GM18861 (cell line): Measurements from ENCODE around the gene PTH2R.
"Not testable (repeated sequence)": the region's sequence is repeated elsewhere in the genome, so short reads cannot be mapped to it uniquely, and the experiment has no call there.

Source experiments
- ATAC-seq: cut with Tn5 transposase; IDR thresholded peaks from one replicate; pipeline ENCODE4 v1.9.1; 2021; ENCODE audit not compliant: unreplicated experiment

The PTH2R gene, protein sequence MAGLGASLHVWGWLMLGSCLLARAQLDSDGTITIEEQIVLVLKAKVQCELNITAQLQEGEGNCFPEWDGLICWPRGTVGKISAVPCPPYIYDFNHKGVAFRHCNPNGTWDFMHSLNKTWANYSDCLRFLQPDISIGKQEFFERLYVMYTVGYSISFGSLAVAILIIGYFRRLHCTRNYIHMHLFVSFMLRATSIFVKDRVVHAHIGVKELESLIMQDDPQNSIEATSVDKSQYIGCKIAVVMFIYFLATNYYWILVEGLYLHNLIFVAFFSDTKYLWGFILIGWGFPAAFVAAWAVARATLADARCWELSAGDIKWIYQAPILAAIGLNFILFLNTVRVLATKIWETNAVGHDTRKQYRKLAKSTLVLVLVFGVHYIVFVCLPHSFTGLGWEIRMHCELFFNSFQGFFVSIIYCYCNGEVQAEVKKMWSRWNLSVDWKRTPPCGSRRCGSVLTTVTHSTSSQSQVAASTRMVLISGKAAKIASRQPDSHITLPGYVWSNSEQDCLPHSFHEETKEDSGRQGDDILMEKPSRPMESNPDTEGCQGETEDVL

DNA sequence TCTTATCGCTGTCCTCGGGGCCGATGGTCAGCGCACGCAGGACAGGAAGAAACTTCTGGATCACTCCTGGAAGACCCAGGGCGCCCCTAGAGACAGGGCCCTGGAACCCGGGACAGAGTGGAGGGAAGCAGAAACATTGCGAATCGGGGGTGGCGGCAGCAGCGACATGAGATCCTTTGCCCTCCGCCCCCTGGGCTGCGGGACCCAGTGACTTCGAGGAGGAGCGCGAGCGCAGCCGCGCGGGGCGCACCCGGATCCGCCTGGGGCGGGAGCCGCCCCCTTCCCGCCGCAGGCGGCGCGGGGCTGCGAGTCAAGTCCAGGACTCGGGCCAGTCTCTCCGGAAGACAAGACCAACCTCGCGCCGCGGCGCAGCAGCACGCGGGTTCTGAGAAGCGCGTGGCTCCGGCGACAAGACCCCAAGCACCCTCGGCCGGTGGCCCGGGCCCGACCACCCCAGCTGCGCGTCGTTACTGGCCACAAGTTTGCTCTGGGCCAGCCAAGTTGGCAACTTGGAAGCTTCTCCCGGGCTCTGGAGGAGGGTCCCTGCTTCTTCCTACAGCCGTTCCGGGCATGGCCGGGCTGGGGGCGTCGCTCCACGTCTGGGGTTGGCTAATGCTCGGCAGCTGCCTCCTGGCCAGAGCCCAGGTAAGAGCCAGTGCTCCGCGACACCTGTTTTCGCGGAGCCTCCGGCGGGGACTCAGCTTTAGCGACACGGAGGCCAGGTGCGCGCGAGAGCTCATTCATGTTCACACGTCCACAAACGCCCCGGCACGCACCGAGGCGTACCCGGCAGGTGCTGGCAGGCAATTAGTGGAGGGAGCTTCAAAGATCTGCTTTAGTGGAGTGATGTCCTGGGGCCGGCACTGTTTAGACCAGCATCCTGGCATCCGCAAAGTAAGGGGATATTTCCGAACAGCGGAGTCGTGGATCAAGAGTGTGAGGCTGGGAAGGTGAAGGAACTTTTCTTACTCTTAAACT is at the start of gene PTH2R:
Gene PTH2R (plus strand): TSS at position 319 of the 978 bp plus-strand sequence. CDS start 252 bp downstream, at position 571.
- ATAC-seq, result no peak

DNA sequence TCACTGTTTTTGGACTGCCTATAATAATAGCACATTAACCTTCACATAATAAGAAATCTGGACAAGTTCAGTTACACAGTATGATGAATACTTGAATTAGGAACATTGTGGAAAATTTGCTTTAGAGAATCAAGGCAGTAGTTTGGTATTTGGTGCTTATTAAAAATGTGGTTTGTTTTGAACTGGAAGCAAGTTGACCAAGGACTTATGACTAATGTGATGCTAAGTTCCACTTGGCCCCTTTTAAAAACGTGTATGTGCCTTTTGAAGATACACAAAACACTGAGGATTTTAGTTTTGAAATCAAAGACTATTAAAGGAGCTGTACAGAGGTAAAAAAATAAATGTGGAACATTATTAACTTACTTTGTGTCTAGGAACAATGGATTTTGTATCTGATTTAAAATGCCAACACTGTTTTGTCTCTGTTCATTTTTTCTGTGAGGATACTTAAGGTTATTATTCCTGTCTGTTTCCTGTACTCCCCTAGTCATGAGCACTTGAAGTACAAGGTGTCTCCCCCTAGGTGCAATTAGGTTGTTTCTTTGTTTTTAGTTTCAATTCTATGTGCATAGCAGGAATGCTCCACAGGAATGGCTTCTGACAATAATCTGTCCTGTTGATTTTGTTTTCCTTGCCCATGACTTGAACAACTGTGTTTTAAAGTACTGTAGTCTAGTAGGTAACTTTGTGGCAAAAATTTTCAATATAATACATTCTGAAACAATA is 49.6 kb upstream of the PTH2R start:
- no peak for ATAC-seq

DNA sequence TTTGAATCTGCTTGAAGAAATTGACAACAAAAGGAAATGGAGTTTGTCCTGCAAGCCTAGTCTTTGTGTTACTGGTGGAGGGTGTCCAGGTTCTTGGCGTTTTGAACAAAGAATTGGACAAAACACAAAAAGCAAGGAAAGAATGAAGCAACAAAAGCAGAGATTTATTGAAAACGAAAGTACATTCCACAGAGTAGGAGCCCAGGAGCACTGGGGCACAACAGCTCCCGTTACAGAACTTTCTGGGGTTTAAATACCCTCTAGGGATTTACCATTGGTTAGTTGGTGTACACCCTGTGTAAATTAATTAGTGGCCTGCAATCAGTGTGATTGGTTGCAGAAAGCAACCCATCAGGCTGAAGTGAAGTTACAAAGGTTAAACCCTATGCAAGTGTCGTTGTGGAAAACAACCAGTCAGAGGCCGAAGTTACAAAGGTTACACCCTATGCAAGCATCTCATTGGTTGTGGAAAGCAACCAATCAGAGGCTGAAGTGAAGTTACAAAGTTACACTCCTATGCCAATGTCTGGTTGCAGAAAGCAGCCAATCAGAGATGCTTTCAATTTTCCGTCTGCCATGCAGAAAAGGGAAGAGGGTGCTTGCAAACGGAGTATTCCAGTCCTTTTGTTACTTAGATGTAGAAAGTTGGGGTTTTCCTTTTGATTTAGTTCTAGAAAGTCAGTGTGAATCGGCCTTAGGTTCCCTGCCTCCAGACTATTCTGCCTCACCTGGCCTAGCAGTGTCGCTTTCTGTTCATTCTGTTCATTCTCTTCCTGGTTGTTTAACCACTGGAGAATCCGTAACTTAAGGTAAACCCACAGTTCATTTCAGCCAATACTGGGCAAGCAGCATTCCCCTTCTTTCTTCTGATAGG is 47.6 kb upstream of the PTH2R start:
- ATAC-seq, result no peak

DNA sequence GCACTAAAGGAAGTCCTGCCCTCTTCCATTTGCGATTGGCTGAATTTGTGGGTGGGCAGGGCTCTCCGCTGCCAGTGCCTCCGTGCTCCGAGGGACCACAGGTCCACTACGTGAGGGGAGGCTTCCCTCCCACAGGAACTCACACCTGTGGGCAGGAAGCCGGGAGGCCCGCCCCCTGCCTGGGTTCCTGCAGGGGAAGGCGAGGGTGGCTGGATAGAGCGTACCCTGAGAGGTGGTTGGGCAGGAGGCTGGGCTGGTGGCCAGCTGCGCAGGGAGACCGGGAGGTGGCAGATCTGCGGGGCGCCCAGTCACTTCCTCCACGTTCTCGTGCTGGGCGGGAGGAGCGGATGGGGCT is 47.0 kb upstream of the PTH2R start:
- ATAC-seq, result no peak

DNA sequence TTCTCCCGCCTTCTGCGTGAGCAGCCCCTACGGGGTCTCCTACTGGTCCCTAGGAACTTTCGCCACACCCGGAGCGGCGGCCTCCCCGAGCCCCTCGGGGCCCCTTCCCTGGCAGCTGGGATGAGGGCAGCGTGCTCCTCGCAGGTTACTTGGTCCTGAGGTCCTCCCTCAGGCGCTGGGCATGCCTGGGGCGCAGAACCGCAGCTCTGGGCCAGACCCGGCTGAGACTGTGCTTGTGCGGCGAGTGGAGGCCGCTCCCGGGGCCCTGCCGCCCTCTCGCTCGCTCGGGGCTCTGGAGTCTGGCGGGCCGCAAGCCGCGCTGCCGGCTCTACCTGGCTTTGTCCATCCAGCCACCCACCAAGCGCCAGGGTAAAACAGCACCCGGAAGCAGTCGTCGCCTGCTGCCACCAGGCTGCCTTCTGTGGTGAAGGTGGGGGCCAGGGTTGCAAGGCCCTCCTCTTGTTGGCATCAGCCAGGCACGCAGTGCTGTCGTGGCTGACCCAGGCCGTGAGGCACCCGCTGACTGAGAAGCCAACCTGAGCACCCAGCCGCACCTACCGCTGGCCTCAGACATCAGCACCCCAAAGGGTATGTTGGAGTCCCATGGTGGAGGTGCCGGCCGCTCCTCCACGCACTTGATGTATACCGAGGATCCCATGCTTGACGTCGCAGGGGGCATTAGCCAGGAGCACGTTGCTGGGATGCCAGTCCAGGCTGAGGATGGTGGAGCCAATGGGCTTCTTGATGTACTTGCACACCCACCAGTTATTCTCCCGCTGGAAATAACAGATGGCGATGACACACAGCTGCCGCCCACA is 46.1 kb upstream of the PTH2R start:
- ATAC-seq, result no peak

DNA sequence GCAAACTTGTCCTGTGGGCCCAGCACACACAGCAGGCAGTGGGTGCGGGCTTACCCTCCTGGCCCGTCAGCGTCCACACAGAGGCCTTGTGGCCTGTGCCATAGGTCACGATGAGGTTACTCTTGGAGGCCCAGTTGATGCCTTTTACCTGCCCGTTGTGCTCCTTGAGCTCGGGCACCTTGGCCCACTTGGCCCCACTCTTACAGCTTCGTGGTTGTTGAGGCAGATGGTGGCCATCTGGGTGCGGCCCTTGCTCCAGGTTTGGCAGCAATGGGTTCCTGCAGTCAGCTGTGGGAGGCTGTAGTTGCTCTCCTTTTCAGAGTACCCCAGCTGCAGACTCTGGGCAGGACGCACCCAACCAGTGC is 45.5 kb upstream of the PTH2R start:
- no peak for ATAC-seq

DNA sequence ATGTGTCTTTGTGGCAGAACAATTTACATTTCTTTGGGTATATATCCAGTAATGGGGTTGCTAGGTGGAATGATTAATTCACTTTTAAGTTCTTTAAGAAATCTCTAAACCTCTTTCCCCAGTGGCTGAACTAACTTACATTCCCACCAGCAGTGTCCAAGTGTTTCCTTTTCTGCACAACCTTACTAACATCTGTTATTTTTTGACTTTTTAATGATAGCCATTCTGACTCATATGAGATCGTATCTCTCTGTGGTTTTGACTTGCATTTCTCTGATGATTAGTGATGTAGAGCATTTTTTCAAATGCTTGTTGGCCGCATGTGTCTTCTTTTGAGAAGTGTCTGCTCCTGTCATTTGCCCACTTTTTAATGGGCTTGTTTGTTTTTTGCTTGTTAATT is 43.1 kb upstream of the PTH2R start:
- peak; percentile 76 for ATAC-seq

DNA sequence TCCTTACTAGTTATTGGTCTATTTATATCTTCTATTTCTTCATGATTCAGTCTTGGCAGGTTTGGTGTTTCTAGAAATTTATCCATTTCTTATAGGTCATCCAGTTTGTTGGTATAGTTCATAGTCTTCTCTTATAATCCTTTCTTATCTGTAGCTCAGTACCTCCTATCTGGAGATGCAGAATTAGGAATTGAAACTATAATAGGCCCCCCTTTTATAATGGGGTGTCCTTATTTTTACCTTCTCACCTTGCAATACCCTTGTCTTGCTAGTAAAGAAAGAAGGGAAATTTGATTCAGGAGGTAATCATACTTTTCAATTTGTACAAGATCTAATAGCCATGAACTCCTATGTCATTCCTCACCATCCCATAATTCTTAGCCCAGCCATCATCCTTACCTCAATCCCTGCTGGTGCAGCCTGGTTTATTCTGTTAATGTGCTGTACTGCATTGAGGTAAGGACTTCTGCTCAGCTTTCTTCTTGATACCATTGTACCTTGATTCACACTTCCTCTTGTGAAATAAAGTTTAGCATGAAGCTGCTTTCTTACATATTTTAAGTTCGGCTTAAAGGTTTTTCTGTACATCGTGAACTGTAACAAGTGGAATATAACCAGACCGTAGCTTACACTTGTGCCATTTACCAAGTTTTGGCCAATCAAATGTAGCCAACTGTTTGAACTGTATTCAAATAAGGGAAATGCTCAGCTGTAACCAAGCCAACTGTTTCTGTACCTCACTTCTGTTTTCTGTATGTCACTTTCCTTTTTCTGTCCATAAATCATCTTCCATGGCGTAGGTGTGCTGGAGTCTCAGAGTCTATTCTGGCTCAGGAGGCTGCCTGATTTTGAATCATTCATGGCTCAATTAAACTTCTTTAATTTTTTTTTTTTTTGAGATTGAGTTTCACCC is 40.1 kb upstream of the PTH2R start:
- ATAC-seq, result peak; percentile 34

DNA sequence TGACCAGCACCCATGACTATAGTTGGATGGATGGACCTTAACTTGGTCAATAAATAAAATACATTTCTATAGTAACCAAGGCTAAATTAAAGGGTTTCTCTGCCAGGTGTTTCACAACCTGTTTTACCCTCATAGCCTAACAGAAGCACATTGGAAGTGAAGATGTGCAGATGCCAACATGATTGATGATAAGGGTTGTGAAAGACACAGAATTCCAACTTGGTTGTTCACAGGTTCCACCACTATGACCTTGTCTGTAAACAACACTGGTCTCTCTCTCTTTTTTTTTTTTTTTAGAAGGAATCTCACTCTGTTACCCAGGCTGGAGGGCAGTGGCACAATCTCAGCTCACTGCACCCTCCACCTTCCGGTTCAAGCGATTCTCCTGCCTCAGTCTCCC is 37.5 kb upstream of the PTH2R start:
- no peak for ATAC-seq

DNA sequence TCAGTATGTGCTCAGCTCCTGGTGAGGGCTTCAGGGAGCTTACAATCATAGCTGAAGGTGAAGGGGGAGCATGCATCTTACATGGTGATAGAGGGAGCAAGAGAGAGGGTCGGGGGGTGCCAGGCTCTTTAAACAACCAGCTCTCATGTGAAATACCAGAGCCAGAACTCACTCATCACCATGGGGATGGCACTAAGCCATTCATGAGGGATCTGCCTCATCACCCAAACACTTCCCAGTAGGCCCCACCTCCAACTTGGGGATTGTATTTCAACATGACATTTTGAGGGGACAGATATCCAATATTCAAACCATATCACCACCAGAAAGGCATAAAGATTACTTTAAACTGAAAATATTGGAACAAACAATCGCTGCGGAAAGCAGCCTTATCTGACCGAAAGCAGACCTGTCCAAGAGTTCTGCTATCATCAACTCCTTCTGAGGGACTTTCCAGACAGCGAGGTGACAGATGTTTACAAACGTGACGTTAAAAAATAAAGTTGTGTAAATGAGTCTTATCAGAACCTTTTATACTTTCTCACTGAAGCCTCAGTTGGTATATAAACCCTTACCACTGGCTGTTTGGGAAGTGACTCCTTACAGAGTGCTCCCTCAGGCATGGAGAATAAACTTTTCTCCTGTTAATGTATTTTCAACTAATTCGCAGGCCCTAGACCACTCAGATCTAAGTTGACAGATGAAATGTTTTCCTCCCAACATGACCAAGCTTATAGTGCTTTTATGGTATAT is 35.5 kb upstream of the PTH2R start:
- ATAC-seq, result no peak

DNA sequence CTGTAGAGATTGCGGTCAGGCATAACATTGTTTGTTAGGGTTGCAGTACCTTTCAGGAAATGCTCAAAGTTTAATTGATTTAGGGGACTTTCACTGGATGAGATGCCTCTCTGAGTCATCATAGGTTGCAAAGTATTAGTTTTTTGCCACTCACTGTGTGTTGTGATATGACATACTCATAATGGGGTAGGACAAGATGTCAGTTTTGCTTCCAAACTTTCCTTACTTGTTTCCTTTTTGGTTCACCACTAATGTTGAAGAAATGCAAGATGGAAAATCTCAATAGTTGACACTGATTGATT is 35.0 kb upstream of the PTH2R start:
- ATAC-seq, result no peak

DNA sequence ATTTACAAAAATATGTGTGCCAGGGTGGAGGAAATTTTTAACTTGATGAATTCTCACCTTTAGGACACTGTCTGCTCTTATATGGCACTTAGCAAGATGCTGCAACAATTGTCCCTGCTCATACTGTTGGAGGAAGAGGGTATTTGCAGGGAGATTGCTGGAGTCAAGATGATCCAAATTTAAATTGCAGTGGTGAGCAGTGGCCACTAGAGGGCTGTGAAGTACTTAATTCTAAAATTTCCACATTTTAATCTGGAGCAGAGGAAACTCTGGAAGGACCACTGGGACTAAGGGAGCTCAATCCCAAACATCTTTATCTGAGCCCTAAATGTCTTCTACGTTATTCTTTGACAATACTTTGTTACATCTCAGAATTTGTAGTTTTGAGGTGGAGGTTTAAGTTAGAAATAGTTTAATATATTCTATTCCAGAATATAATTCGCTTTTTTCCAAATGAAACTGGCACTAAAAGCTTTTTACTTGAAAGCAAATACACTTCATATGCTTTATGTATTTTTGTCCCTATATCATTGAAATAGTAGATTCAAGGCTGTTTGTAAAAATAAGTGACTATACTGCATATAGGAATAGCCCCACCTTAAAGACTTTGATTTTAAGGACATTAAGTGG is 33.0 kb upstream of the PTH2R start:
- ATAC-seq, result peak; percentile 71

DNA sequence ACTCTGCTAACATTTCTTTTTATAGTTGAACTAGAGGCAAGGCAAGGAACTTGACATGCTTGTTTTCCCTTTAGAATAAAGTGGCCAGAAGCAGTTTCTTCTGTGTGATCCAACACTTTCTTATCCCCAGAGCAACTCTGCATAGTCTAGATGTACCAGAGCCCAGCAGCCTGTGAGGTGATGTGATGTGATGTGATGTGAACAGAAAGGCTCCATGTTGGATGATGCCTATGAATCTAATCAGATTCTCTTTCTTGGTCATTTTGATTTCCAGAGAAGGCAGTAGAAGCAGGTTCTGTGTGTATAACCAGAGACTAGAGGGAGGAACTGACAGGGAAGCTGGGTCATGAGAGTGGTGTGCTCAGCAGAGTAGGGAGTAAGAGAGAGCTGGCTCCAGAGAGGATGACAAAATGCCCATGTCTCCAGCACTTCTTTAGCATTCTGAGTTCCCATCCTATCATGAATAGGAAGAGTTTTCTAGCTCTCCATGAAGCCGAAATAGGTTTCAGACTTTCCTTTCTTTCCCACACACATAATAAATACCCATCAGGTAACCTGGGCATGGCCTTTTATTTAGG is 31.0 kb upstream of the PTH2R start:
- no peak for ATAC-seq

DNA sequence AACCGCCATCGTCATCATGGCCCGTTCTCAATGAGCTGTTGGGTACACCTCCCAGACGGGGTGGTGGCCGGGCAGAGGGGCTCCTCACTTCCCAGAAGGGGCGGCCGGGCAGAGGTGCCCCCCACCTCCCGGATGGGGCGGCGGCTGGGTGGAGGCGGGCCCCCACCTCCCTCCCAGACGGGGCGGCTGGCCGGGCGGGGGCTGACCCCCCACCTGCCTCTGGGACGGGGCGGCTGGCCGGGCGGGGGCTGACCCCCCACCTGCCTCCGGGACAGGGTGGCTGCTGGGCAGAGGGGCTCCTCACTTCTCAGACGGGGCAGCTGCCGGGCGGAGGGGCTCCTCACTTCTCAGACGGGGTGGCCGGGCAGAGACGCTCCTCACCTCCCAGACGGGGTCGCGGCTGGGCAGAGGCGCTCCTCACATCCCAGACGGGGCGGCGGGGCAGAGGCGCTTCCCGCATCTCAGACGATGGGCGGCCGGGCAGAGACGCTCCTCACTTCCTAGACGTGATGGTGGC is 29.2 kb upstream of the PTH2R start:
- not testable (repeated sequence) for ATAC-seq

DNA sequence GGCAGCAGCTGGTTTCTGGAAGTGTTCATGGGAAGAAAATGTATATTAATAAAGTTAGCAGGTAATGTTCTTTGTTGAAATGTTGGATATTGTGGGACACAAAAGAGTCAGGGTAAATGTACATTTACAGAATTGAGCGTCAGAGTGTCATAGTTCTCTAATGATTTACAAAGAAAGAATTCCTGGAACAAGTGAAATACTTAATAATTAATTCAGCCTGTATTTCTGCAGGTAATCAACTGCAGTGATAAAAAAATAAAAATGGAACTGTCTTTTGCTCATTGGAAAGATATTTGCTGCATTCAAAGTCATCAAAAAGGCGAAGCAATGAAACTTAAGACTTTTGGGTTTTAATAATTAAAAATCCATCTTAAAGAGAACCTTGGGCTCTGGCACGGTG is 27.4 kb upstream of the PTH2R start:
- ATAC-seq, result no peak

DNA sequence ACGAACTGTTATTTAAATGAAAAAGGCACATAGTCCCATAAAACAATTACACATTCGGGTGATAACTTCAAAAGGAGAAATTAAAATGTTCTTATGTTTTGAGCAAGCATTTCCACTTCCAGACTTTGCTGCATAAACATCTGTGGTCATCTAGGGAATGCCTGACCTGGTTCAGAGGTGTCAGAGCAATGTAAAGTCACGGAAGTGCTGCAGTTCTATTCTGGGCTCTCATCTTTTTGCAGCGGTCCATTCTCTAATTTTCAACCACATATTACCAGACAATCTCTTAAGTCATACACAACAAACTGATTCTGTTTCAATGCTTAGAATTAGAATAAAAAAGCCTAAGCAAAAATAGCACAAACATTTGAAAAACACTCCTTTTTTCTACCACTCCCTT is 22.0 kb upstream of the PTH2R start:
- ATAC-seq, result no peak

DNA sequence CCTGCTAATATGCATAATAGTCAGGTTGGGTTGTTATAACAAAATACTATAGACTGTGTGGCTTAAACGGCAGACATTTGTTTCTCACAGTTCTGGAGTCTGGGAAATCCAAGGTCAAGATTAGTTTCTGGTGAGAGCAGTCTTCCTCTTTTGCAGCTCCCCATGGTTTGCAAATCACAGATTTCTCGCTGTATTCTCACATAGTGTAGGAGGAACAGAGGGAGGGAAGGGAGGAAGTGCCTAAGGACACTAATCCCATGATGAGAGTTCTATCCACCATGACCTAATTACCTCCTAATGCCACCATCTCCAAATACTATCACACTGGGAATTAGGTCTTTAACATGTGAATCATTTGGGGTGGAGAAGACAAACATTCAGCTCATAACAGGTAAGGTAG is 20.1 kb upstream of the PTH2R start:
- ATAC-seq, result no peak
